Measurements from ENCODE around the gene AHNAK.
A peak's percentile ranks its signal among the peaks of the same experiment; 100 is the strongest.

DNA sequence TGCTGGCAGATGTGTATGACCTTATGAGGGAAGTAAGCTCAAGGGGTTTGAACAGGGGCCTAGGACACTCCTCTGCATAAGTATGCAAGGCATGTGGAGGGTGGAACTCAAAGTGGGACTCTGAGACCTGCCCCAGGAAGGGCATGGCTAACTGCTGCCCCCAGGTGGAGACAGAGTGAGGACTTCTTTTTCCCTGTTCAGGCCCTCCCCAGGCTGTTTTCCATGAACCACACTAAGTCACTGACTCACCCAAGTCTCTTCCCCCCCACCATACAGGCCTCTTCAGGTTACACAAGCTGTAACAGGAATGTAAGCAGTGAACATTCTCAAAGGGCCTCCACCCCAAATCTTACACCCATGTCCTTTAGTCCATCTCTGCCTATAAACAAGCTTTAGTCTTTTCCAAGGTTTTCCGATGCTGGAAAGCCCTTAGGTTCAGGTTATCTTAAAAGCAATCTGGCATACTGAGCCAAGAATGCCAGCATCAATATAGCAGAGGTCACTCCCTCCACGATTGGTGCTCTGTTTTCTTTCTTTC lies 14.0 kb upstream of the AHNAK start:
- TF ChIP-seq RAD21 (IDR thresholded peaks at IDR 0.05; ENCODE audit: low read depth) (peak; percentile 77), EGR1 (IDR thresholded peaks at IDR 0.05) (no peak)

All from Ishikawa (cell line).